Mucosa of stomach (tissue), 1 donor: Measurements from ENCODE around the gene CSNK1A1L.
"Not testable (repeated sequence)": the region's sequence is repeated elsewhere in the genome, so short reads cannot be mapped to it uniquely, and the experiment has no call there.

Source experiments
- H3K27me3 ChIP-seq: one replicate; pipeline ENCODE4 v1.7.0; 2013; ENCODE audit warnings: mild to moderate bottlenecking, low read length; ENCODE audit not compliant: control insufficient read depth, insufficient read depth
- H3K36me3 ChIP-seq: one replicate; pipeline ENCODE4 v1.7.0; 2013; ENCODE audit warnings: low read length; ENCODE audit not compliant: control insufficient read depth, insufficient read depth
- H3K4me1 ChIP-seq: one replicate; pipeline ENCODE4 v1.7.0; 2013; ENCODE audit warnings: mild to moderate bottlenecking, low read length; ENCODE audit not compliant: control insufficient read depth, insufficient read depth
- H3K4me3 ChIP-seq: one replicate; pipeline ENCODE4 v1.7.0; 2013; ENCODE audit warnings: low read length
- H3K9ac ChIP-seq: one replicate; pipeline ENCODE4 v1.7.0; 2013; ENCODE audit warnings: mild to moderate bottlenecking, low read length, moderate library complexity
- H3K9me3 ChIP-seq: one replicate; pipeline ENCODE4 v1.7.0; 2013; ENCODE audit warnings: mild to moderate bottlenecking, low read length, moderate library complexity; ENCODE audit not compliant: control insufficient read depth
- donor health status: Pancreatic carcinoma.

The CSNK1A1L gene

GRCh38 chr13:37072024-37072423, 33.4 kb downstream of the CSNK1A1L start:
- H3K4me1 ChIP-seq = no peaks in the 10 kb centered on the region
- no peaks in the 10 kb centered on the region for H3K27me3 ChIP-seq
- no peaks in the 10 kb centered on the region for H3K36me3 ChIP-seq
- no peak overlapping the region for H3K4me3 ChIP-seq
- H3K9me3 ChIP-seq = no peaks in the 10 kb centered on the region
- H3K9ac ChIP-seq = no peak overlapping the region

- H3K9ac ChIP-seq = no peak overlapping the region
- H3K4me3 ChIP-seq = no peak overlapping the region
- no peaks in the 10 kb centered on the region for H3K27me3 ChIP-seq
- H3K9me3 ChIP-seq = no peaks in the 10 kb centered on the region
- no peaks in the 10 kb centered on the region for H3K36me3 ChIP-seq
- H3K4me1 ChIP-seq = no peaks in the 10 kb centered on the region
Measured at GRCh38 chr13:37070956-37071355, 34.5 kb downstream of the CSNK1A1L start.

- H3K9me3 ChIP-seq = no peaks in the 10 kb centered on the region
- no peak overlapping the region for H3K4me3 ChIP-seq
- no peak overlapping the region for H3K9ac ChIP-seq
- no peaks in the 10 kb centered on the region for H3K4me1 ChIP-seq
- H3K27me3 ChIP-seq = no peaks in the 10 kb centered on the region
- H3K36me3 ChIP-seq = no peaks in the 10 kb centered on the region
Measured at GRCh38 chr13:37070145-37070695, 35.2 kb downstream of the CSNK1A1L start.

GRCh38 chr13:37069597-37070103, 35.8 kb downstream of the CSNK1A1L start:
- no peaks in the 10 kb centered on the region for H3K36me3 ChIP-seq
- H3K9ac ChIP-seq = no peak overlapping the region

GRCh38 chr13:37068962-37069361, 36.5 kb downstream of the CSNK1A1L start:
- Histone ChIP-seq H3K4me1 (no peaks in the 10 kb centered on the region), H3K36me3 (no peaks in the 10 kb centered on the region), H3K9me3 (no peaks in the 10 kb centered on the region), H3K27me3 (no peaks in the 10 kb centered on the region), H3K9ac (no peak overlapping the region), H3K4me3 (no peak overlapping the region)

More at GRCh38 chr13:37069597-37070103, 35.8 kb downstream of the CSNK1A1L start:
- no peaks in the 10 kb centered on the region for H3K9me3 ChIP-seq
- no peaks in the 10 kb centered on the region for H3K4me1 ChIP-seq
- H3K27me3 ChIP-seq = no peaks in the 10 kb centered on the region
- no peak overlapping the region for H3K4me3 ChIP-seq

GRCh38 chr13:37067874-37068273, 37.6 kb downstream of the CSNK1A1L start:
- H3K9me3 ChIP-seq = no peaks in the 10 kb centered on the region
- no peak overlapping the region for H3K4me3 ChIP-seq
- H3K9ac ChIP-seq = no peak overlapping the region
- no peaks in the 10 kb centered on the region for H3K36me3 ChIP-seq
- no peaks in the 10 kb centered on the region for H3K4me1 ChIP-seq
- H3K27me3 ChIP-seq = no peaks in the 10 kb centered on the region

GRCh38 chr13:37065890-37066526, 39.5 kb downstream of the CSNK1A1L start:
- no peaks in the 10 kb centered on the region for H3K27me3 ChIP-seq
- H3K4me1 ChIP-seq = no peaks in the 10 kb centered on the region
- H3K36me3 ChIP-seq = no peaks in the 10 kb centered on the region
- H3K4me3 ChIP-seq = no peak overlapping the region
- H3K9me3 ChIP-seq = no peaks in the 10 kb centered on the region
- H3K9ac ChIP-seq = no peak overlapping the region

GRCh38 chr13:37059848-37060192, 45.6 kb downstream of the CSNK1A1L start:
- Histone ChIP-seq H3K4me3 (peak overlapping the region; percentile 85), H3K4me1 (no peaks in the 10 kb centered on the region), H3K36me3 (no peaks in the 10 kb centered on the region), H3K27me3 (no peaks in the 10 kb centered on the region), H3K9ac (peak overlapping the region; percentile 24), H3K9me3 (no peaks in the 10 kb centered on the region)

- H3K36me3 ChIP-seq = no peaks in the 10 kb centered on the region
- no peaks in the 10 kb centered on the region for H3K4me1 ChIP-seq
- H3K4me3 ChIP-seq = peak within 1 kb of the TSS; percentile 85
- H3K27me3 ChIP-seq = no peaks in the 10 kb centered on the region
- H3K9ac ChIP-seq = peak within 1 kb of the TSS; percentile 86
- no peaks in the 10 kb centered on the region for H3K9me3 ChIP-seq
Measured at GRCh38 chr13:37058910-37059847, 46.3 kb downstream of the CSNK1A1L start, which contains the start of gene SUPT20H. Gene SUPT20H, minus strand, starts transcription at chr13:37059688. Its CDS starts 8,198 bp downstream, at chr13:37051490.

GRCh38 chr13:37056228-37056627, 49.2 kb downstream of the CSNK1A1L start:
- H3K9me3 ChIP-seq, H3K27me3 ChIP-seq, H3K4me3 ChIP-seq, H3K9ac ChIP-seq, H3K36me3 ChIP-seq, H3K4me1 ChIP-seq: not testable (repeated sequence)
